Liver (tissue), 9 donors: Measurements from ENCODE around the gene PKP1. TPM values are rescaled to one million over a fixed set of nuclear protein-coding genes. Genes with fewer than 3 reads are reported as not detected.

ENCODE experiments used
- DNase-seq: peaks from one replicate; pipeline ENCODE4 v3.0.0-alpha.2; 2017; ENCODE audit warnings: low spot score
- H3K27ac ChIP-seq, 2 donors: one replicate each; pipeline ENCODE4 v1.7.0; 2013; ENCODE audit warnings: inconsistent platforms in 2 of 2, low read length in 2 of 2, control low read depth in 1 of 2, low read depth in 1 of 2, mild to moderate bottlenecking in 1 of 2
- H3K27me3 ChIP-seq, 4 donors: one replicate each; pipeline versions ENCODE4 v1.6.1 to v1.7.0; 2013; ENCODE audit warnings: low read length in 3 of 4, inconsistent platforms in 1 of 4, mild to moderate bottlenecking in 1 of 4, moderate library complexity in 1 of 4; ENCODE audit not compliant: control insufficient read depth in 4 of 4, insufficient read depth in 4 of 4
- H3K36me3 ChIP-seq, 4 donors: one replicate each; pipeline versions ENCODE4 v1.6.1 to v1.7.0; 2013; ENCODE audit warnings: low read length in 3 of 4, mild to moderate bottlenecking in 3 of 4, low read depth in 1 of 4, moderate library complexity in 1 of 4; ENCODE audit not compliant: control insufficient read depth in 4 of 4, insufficient read depth in 3 of 4
- H3K4me1 ChIP-seq, 4 donors: one replicate each; pipeline versions ENCODE4 v1.6.1 to v1.7.0; 2013; ENCODE audit warnings: low read length in 3 of 4, mild to moderate bottlenecking in 3 of 4, moderate library complexity in 1 of 4; ENCODE audit not compliant: control insufficient read depth in 4 of 4, insufficient read depth in 4 of 4
- H3K4me3 ChIP-seq, 3 donors: one replicate each; pipeline versions ENCODE4 v1.6.1 to v1.7.0; 2013; ENCODE audit warnings: low read length in 3 of 3, control low read depth in 1 of 3, low read depth in 1 of 3, mild to moderate bottlenecking in 1 of 3
- H3K9ac ChIP-seq, 2 donors: one replicate each; pipeline ENCODE4 v1.7.0; 2013; ENCODE audit warnings: low read length in 2 of 2, mild to moderate bottlenecking in 2 of 2, moderate library complexity in 2 of 2, control low read depth in 1 of 2, low read depth in 1 of 2
- H3K9me3 ChIP-seq, 4 donors: one replicate each; pipeline versions ENCODE4 v1.6.1 to v1.7.0; 2013; ENCODE audit warnings: low read length in 3 of 4; ENCODE audit not compliant: control insufficient read depth in 4 of 4
- FOXA1 ChIP-seq: IDR thresholded peaks from 2 replicates; pipeline ENCODE4 v1.6.1; 2016; ENCODE audit warnings: antibody characterized with exemption
- GABPA ChIP-seq, 2 donors: IDR thresholded peaks in 1 of 2; conservative IDR thresholded peaks in 1 of 2; 2 replicates each; pipeline ENCODE4 v1.6.1; 2016; ENCODE audit warnings: antibody characterized with exemption in 2 of 2, mild to moderate bottlenecking in 1 of 2, moderate library complexity in 1 of 2
- NR2F2 ChIP-seq: IDR thresholded peaks from 2 replicates; pipeline ENCODE4 v1.6.1; 2016; ENCODE audit warnings: antibody characterized with exemption
- RAD21 ChIP-seq, 2 donors: IDR thresholded peaks; 2 replicates each; pipeline ENCODE4 v1.6.1; 2016; ENCODE audit warnings: antibody characterized with exemption in 2 of 2, mild to moderate bottlenecking in 2 of 2
- RXRA ChIP-seq, 2 donors: IDR thresholded peaks; 2 replicates each; pipeline ENCODE4 v1.6.1; 2017 to 2018; ENCODE audit warnings: antibody characterized with exemption in 2 of 2, mild to moderate bottlenecking in 1 of 2
- SP1 ChIP-seq: IDR thresholded peaks from 2 replicates; pipeline ENCODE4 v1.6.1; 2018; ENCODE audit warnings: antibody characterized with exemption, mild to moderate bottlenecking
- YY1 ChIP-seq: IDR thresholded peaks from 2 replicates; pipeline ENCODE4 v1.6.1; 2016; ENCODE audit warnings: antibody characterized with exemption, mild to moderate bottlenecking
- WGBS: extraction: QIAGEN DNeasy Blood & Tissue Kit; methylation state at CpG from one replicate; pipeline ENCODE4 v1.1.7; 2013; 5-methylcytosine and 5-hydroxymethylcytosine counted together
- polyA plus RNA-seq, 2 donors: library from polyadenylated mRNA; stranded (reverse) in 1 of 2; unstranded in 1 of 2; fragments of 200-250 nt in 1 of 2; fragments of >200 nt in 1 of 2; fragmentation: Nextera tagmentation in 1 of 2; extraction: Ambion mirVana in 1 of 2; gene quantifications; one replicate each; pipeline versions ENCODE4 v1.2.1 to v1.2.3, GENCODE V29; 2013 to 2015
- total RNA-seq, 2 donors: library from RNA; depleted of rRNA; stranded (reverse); fragments of >200 nt; gene quantifications; one replicate each; pipeline ENCODE4 v1.2.3, GENCODE V29; 2014
- TF ChIP-seq, protein P1 (sequence below): IDR thresholded peaks from 2 replicates; pipeline ENCODE4 v1.6.1; 2016; ENCODE audit warnings: antibody characterized with exemption
- TF ChIP-seq, protein P2 (sequence below): IDR thresholded peaks from 2 replicates; pipeline ENCODE4 v1.6.1; 2016; ENCODE audit warnings: antibody characterized with exemption, mild to moderate bottlenecking
- TF ChIP-seq, protein P3 (sequence below): IDR thresholded peaks from 2 replicates; pipeline ENCODE4 v1.6.1; 2016; ENCODE audit warnings: antibody characterized with exemption
- TF ChIP-seq, protein P4 (sequence below): IDR thresholded peaks from 2 replicates; pipeline ENCODE4 v1.6.1; 2016; ENCODE audit warnings: antibody characterized with exemption
- TF ChIP-seq, protein P5 (sequence below): fragments of 150-350 bp; IDR thresholded peaks from 2 replicates; pipeline ENCODE4 v1.5.1; 2017; ENCODE audit warnings: improper control_type of control experiment, low read depth, low read length; ENCODE audit not compliant: missing input control
- donor health status: healthy.
- donor health status: healthy.
- donor health status: healthy.
- donor health status: healthy.
- donor health status: healthy.

Gene PKP1
- total and polyA plus RNA-seq, 4 donors: 0.01 TPM; not detected in 3

DNA sequence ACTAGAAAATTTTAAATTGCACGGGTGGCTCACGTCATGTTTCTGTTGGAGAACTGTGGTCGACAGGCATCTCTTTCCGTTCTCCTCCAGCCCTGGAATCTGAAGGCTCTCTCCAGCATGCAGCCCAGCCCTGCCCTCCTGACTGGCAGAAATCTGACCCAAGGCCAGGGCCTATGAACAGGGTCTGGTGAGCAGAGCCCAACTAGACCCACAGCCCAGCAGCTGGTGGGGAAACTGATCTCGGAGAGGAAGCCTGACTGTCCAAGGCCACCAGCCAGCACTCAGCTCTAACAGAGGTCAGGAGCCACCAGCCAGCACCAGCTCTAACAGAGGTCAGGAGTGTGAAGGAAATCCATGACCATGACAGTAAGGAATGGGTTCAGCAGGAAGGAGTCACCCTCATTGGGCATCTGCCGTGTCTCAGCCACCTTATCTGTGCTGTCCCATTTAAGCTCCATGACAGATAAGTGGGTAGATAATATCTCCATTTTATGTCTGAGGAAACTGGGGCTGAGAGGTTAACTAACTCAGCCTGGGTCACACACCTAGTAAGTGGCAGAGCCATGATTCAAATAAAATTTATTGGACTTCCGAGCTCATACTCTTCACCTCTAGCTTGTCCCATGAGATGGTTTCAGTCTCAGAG lies 20.2 kb upstream of the PKP1 start:
- Histone ChIP-seq H3K9ac (no peak overlapping the region), H3K27me3 (peaks cover 3 to 4% (median 3%) of the 10 kb centered on the region in 4 donors)
- 89% methylated on average over 7 of the region's 7 CpGs for WGBS

DNA sequence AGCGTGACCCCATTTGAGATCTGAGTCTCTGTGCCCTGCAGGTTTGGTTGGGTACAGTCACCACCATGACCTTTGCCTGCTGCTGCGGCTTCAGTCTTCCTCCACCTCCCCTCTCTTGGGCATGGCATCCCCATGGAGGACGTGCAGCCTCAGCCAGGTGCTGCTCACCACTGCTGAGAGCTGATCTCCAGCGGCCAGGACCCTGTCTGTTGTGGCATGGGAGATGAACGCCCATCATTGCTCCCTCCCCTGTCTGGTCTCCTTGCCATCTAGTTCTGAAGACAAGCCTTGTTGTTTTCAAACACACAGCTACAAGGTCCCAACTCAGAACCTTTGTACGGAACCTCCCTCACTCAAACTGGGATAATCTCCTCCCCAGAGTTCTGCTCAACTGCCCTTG lies 19.2 kb upstream of the PKP1 start:
- no peak overlapping the region for H3K9ac ChIP-seq
- no peaks in the 10 kb centered on the region for H3K36me3 ChIP-seq
- DNase-seq: no peak
- peaks cover 0 to 4% (median 3%) of the 10 kb centered on the region in 4 donors for H3K27me3 ChIP-seq
- no peaks in the 10 kb centered on the region for H3K9me3 ChIP-seq
- no peak overlapping the region for H3K4me3 ChIP-seq
- WGBS: 85% methylated on average over 6 of the region's 6 CpGs
- TF ChIP-seq YY1 (no peak), RXRA (IDR thresholded peaks at IDR 0.05) (no peak), GABPA (IDR thresholded peaks at IDR 0.05 in 1 of 2, conservative IDR thresholded peaks at IDR 0.05 in 1 of 2) (no peak), NR2F2 (no peak), RAD21 (IDR thresholded peaks at IDR 0.05) (no peak), SP1 (no peak), FOXA1 (no peak)
- TF ChIP-seq, protein P1, sequence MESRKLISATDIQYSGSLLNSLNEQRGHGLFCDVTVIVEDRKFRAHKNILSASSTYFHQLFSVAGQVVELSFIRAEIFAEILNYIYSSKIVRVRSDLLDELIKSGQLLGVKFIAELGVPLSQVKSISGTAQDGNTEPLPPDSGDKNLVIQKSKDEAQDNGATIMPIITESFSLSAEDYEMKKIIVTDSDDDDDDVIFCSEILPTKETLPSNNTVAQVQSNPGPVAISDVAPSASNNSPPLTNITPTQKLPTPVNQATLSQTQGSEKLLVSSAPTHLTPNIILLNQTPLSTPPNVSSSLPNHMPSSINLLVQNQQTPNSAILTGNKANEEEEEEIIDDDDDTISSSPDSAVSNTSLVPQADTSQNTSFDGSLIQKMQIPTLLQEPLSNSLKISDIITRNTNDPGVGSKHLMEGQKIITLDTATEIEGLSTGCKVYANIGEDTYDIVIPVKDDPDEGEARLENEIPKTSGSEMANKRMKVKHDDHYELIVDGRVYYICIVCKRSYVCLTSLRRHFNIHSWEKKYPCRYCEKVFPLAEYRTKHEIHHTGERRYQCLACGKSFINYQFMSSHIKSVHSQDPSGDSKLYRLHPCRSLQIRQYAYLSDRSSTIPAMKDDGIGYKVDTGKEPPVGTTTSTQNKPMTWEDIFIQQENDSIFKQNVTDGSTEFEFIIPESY: no peak
- TF ChIP-seq, protein P2, sequence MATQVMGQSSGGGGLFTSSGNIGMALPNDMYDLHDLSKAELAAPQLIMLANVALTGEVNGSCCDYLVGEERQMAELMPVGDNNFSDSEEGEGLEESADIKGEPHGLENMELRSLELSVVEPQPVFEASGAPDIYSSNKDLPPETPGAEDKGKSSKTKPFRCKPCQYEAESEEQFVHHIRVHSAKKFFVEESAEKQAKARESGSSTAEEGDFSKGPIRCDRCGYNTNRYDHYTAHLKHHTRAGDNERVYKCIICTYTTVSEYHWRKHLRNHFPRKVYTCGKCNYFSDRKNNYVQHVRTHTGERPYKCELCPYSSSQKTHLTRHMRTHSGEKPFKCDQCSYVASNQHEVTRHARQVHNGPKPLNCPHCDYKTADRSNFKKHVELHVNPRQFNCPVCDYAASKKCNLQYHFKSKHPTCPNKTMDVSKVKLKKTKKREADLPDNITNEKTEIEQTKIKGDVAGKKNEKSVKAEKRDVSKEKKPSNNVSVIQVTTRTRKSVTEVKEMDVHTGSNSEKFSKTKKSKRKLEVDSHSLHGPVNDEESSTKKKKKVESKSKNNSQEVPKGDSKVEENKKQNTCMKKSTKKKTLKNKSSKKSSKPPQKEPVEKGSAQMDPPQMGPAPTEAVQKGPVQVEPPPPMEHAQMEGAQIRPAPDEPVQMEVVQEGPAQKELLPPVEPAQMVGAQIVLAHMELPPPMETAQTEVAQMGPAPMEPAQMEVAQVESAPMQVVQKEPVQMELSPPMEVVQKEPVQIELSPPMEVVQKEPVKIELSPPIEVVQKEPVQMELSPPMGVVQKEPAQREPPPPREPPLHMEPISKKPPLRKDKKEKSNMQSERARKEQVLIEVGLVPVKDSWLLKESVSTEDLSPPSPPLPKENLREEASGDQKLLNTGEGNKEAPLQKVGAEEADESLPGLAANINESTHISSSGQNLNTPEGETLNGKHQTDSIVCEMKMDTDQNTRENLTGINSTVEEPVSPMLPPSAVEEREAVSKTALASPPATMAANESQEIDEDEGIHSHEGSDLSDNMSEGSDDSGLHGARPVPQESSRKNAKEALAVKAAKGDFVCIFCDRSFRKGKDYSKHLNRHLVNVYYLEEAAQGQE: no peak
- TF ChIP-seq, protein P3, sequence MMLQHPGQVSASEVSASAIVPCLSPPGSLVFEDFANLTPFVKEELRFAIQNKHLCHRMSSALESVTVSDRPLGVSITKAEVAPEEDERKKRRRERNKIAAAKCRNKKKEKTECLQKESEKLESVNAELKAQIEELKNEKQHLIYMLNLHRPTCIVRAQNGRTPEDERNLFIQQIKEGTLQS: no peak
- TF ChIP-seq, protein P4, sequence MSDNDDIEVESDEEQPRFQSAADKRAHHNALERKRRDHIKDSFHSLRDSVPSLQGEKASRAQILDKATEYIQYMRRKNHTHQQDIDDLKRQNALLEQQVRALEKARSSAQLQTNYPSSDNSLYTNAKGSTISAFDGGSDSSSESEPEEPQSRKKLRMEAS: no peak
- TF ChIP-seq, protein P5, sequence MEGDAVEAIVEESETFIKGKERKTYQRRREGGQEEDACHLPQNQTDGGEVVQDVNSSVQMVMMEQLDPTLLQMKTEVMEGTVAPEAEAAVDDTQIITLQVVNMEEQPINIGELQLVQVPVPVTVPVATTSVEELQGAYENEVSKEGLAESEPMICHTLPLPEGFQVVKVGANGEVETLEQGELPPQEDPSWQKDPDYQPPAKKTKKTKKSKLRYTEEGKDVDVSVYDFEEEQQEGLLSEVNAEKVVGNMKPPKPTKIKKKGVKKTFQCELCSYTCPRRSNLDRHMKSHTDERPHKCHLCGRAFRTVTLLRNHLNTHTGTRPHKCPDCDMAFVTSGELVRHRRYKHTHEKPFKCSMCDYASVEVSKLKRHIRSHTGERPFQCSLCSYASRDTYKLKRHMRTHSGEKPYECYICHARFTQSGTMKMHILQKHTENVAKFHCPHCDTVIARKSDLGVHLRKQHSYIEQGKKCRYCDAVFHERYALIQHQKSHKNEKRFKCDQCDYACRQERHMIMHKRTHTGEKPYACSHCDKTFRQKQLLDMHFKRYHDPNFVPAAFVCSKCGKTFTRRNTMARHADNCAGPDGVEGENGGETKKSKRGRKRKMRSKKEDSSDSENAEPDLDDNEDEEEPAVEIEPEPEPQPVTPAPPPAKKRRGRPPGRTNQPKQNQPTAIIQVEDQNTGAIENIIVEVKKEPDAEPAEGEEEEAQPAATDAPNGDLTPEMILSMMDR: no peak
- no peak overlapping the region for H3K27ac ChIP-seq
- peaks cover 0 to 2% (median 0%) of the 10 kb centered on the region in 4 donors for H3K4me1 ChIP-seq

More for the DNA sequence above, 20.2 kb upstream of the PKP1 start:
- H3K4me1 ChIP-seq: peaks cover 0 to 2% (median 0%) of the 10 kb centered on the region in 4 donors
- TF ChIP-seq, protein P3: no peak
- TF ChIP-seq NR2F2: no peak
- H3K36me3 ChIP-seq: no peaks in the 10 kb centered on the region
- H3K27ac ChIP-seq: no peak overlapping the region
- no peak for DNase-seq
- no peaks in the 10 kb centered on the region for H3K9me3 ChIP-seq
- no peak overlapping the region for H3K4me3 ChIP-seq
